ENCODE results near the gene DOCK4. TPM values are rescaled to one million over a fixed set of nuclear protein-coding genes. Genes with fewer than 3 reads are reported as not detected.

The DOCK4 gene
- total and polyA plus RNA-seq, 7 donors: 1.8 to 12.7 (median 7.1) TPM

- TF ChIP-seq, protein P1, sequence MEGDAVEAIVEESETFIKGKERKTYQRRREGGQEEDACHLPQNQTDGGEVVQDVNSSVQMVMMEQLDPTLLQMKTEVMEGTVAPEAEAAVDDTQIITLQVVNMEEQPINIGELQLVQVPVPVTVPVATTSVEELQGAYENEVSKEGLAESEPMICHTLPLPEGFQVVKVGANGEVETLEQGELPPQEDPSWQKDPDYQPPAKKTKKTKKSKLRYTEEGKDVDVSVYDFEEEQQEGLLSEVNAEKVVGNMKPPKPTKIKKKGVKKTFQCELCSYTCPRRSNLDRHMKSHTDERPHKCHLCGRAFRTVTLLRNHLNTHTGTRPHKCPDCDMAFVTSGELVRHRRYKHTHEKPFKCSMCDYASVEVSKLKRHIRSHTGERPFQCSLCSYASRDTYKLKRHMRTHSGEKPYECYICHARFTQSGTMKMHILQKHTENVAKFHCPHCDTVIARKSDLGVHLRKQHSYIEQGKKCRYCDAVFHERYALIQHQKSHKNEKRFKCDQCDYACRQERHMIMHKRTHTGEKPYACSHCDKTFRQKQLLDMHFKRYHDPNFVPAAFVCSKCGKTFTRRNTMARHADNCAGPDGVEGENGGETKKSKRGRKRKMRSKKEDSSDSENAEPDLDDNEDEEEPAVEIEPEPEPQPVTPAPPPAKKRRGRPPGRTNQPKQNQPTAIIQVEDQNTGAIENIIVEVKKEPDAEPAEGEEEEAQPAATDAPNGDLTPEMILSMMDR (IDR thresholded peaks at IDR 0.05): no peak
- intact Hi-C loops (cut with DNase I): no loop called here
- Histone ChIP-seq H3K27ac (no peak overlapping the region), H3K27me3 (ENCODE audit: insufficient read depth in 3 of 3, low read length in 2 of 3) (no peaks in the 10 kb centered on the region), H3K4me1 (no peaks in the 10 kb centered on the region), H3K9me3 (no peaks in the 10 kb centered on the region), H3K4me3 (no peak overlapping the region), H3K36me3 (ENCODE audit: insufficient read depth in 1 of 2, low read depth in 1 of 2) (no peaks in the 10 kb centered on the region)
- ATAC-seq (no peak), DNase-seq (no peak)
- 37 to 57% (median 45%) methylated on average over 4 of the region's 4 CpGs for WGBS, 3 donors
These were observed 494.7 kb downstream of the DOCK4 start for GRCh38 chr7:111711426-111712065.

GRCh38 chr7:111710839-111711380, 495.3 kb downstream of the DOCK4 start:
- 95 to 97% (median 96%) methylated on average over 1 of the region's 1 CpG for WGBS, 3 donors
- TF ChIP-seq, protein P1 (IDR thresholded peaks at IDR 0.05): no peak
- ATAC-seq: no peak
- Histone ChIP-seq H3K36me3 (ENCODE audit: insufficient read depth in 1 of 2, low read depth in 1 of 2) (no peaks in the 10 kb centered on the region), H3K4me1 (no peaks in the 10 kb centered on the region), H3K9me3 (no peaks in the 10 kb centered on the region), H3K4me3 (no peak overlapping the region), H3K27me3 (ENCODE audit: insufficient read depth in 3 of 3, low read length in 2 of 3) (no peaks in the 10 kb centered on the region), H3K27ac (no peak overlapping the region)
- intact Hi-C loops (cut with DNase I): no loop called here
- DNase-seq: no peak

GRCh38 chr7:111708072-111708471, 498.1 kb downstream of the DOCK4 start:
- no peak for DNase-seq
- TF ChIP-seq, protein P1 (IDR thresholded peaks at IDR 0.05): no peak
- 77 to 82% (median 80%) methylated on average over 4 of the region's 4 CpGs for WGBS, 3 donors
- no peaks in the 10 kb centered on the region for H3K4me1 ChIP-seq
- H3K27ac ChIP-seq: no peak overlapping the region
- no peak overlapping the region for H3K4me3 ChIP-seq
- no peaks in the 10 kb centered on the region for H3K36me3 ChIP-seq (ENCODE audit: insufficient read depth in 1 of 2, low read depth in 1 of 2)
- ATAC-seq: no peak
- H3K27me3 ChIP-seq (ENCODE audit: insufficient read depth in 3 of 3, low read length in 2 of 3): no peaks in the 10 kb centered on the region
- intact Hi-C loops (cut with DNase I): no loop called here
- H3K9me3 ChIP-seq: peaks cover 5% of the 10 kb centered on the region

DNA sequence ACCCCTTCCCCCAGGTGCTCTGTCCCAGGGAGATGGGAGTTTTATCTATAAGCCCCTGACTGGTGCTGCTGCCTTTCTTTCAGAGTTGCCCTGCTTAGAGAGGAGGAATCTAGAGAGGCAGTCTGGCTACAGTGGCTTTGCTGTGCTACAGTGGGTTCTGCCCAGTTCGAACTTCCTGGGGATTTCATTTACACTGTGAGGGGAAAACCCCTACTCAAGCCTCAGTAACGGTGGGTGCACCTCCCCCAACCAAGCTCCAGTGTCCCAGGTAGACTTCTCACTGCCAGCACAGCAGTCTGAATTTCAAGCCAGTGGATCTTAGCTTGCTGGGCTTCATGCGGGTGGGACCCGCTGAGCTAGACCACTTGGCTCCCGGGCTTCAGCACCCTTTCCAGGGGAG, 500.4 kb downstream of the DOCK4 start:
- ATAC-seq (no peak), DNase-seq (no peak)
- H3K4me3 ChIP-seq: no peak overlapping the region
- H3K27me3 ChIP-seq (ENCODE audit: insufficient read depth in 3 of 3, low read length in 2 of 3): no peaks in the 10 kb centered on the region
- TF ChIP-seq, protein P1 (IDR thresholded peaks at IDR 0.05): no peak
- no peaks in the 10 kb centered on the region for H3K36me3 ChIP-seq (ENCODE audit: insufficient read depth in 1 of 2, low read depth in 1 of 2)
- H3K27ac ChIP-seq: no peak overlapping the region
- no peaks in the 10 kb centered on the region for H3K4me1 ChIP-seq
- WGBS, 3 donors: 90% methylated on average over 5 of the region's 5 CpGs
- peaks cover 5% of the 10 kb centered on the region for H3K9me3 ChIP-seq
- intact Hi-C loops (cut with DNase I): no loop called here

DNA sequence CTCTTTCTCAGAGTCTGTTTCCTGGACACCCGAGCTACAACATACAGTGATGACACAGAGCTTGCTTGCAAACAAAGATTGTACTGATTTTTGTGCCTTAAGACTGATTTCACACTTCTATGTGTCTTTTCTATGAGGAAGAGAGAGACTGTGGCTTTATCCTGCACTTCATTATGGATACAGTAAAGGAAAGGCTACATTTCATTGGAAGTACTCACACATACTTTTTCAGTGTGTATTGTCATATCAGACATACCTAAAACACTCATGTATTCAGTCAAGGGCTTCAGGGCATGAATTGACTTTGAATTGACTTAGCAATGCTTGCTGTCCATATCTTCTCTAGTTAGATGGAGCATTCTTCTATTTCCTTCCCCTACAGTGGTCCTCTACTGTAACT, 508.4 kb downstream of the DOCK4 start:
- intact Hi-C loops (cut with DNase I): no loop called here
- WGBS, 3 donors: 65 to 69% (median 68%) methylated on average over 1 of the region's 1 CpG
- TF ChIP-seq, protein P1 (IDR thresholded peaks at IDR 0.05): no peak

More for the DNA sequence above, 508.4 kb downstream of the DOCK4 start:
- Histone ChIP-seq H3K4me1 (no peaks in the 10 kb centered on the region), H3K4me3 (no peak overlapping the region), H3K9me3 (no peaks in the 10 kb centered on the region), H3K27me3 (ENCODE audit: insufficient read depth in 3 of 3, low read length in 2 of 3) (no peaks in the 10 kb centered on the region), H3K36me3 (ENCODE audit: insufficient read depth in 1 of 2, low read depth in 1 of 2) (no peaks in the 10 kb centered on the region), H3K27ac (no peak overlapping the region)
- no peak for ATAC-seq
- DNase-seq: no peak

Data from psoas muscle (tissue), 8 donors.